ENCODE measurements around the gene STAM2. TPM values are rescaled to one million over a fixed set of nuclear protein-coding genes. Genes with fewer than 3 reads are reported as not detected.
"Not testable (repeated sequence)": the region's sequence is repeated elsewhere in the genome, so short reads cannot be mapped to it uniquely, and the experiment has no call there.

The STAM2 gene
- 18.1 and 26.7 TPM in 2 replicates for total RNA-seq

DNA sequence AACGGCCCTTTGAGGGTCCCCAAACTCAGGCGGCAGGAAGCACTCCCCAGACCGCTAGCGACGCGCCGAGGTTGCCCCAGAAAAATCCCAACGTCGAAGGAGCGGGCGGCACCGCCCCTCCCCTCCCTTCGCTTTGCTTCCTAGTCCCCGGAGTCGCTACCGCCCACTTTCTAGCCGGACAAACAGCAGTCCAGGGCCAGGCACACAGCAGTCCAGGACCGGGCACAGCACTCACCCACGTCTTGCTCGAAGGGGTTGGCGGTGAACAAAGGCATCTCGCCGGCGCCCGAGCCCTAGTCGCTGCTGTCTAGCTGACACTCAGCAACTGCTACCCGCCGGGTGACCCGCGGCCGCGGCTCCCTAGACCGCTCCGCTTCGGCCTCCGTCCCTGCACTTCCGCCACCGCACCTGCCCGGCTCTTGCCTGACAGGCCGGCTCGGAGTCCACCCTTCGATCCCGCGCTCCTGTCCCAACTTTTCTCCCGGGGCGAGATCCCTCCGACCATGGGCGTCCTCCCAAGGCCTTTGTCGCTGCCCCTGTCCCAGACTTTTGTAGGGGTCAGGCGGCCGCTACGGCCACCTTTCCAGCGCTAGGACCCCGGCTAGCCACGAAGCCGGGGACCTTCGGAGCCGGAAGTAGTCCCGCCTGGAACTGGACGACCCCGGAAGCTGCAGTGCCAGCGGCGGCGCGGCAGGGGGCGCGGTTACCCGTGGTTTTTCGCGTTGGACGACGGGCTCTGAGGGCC is at the start of gene STAM2:
Gene STAM2, minus strand, starts transcription at position 396 of the 745 bp plus-strand sequence. Its CDS starts 121 bp downstream, at position 275.
- DNase-seq (ENCODE audit: low read depth, low spot score), result peak; percentile 67

DNA sequence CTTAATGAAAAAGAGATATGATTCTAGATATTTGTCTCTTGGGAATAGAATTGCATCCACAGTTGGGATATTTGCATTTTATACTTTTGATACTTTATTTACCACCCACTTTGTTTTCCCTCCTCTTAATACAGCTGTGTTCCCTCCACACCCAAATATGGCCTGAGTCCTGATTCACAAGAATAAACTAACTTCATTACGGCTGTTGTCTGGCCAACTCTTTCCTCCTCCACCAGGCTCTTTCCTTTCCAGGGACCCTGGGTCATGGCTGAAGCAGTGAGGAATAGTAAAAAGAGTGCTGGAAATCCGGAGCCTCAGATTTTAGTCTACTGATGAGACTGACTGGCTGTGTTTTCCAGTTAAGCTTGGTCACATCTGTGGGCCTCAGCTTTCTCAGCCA is 48.4 kb upstream of the STAM2 start:
- DNase-seq (ENCODE audit: low read depth, low spot score), result no peak

GRCh38 chr2:152222975-152223637 is 47.5 kb upstream of the STAM2 start:
- DNase-seq (ENCODE audit: low read depth, low spot score), result no peak

DNA sequence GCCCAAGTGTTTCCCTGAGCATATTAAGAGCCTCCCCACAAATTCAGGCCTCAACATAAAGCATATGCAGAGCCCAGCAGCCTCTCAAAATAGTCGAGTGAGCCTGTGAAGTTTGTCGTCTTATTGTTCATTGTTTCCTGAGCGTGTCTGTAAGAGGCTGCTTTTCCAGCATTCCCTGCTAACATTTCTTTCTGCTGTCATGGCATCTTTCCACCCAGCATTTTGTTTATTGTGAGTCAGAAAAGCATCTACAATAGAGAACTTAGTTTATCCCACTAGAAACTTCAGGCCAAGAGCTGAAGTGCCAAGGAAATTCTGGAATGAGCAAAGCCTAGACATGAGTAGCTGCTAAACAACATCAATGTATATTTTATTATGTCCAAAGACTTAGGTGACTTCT is 46.3 kb upstream of the STAM2 start:
- no peak for DNase-seq (ENCODE audit: low read depth, low spot score)

DNA sequence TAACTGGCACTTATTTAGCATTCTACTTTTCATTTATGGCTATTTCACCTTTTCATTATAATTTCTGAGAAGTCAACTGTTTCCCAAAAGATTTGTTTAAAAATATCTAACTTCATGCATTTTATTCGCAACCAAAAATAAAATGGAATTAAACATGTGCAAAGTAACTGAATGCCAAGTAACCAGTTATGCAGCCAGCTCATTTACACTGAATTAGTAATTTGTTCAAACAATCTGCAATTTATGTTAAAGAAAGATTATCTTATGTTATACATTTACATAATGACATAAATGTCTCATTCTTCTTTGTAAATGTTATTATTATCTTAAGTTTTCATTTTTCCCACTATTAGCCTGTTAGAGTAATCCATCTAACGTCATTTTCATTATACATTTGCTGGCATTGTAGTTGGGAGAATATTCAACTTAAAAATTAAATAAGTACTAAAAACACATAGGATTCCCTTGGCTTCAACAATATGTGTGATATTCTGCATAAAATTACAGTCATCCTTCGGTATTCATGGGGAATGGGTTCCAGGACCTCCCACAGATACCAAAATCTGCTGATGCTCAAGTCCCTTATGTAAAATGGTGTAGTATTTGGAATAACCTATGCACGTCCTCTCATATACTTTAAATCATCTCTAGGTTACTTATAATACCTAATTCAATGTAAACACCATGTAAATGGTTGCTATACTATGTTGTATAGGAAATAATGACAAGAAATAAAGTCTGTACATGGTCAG is 43.7 kb upstream of the STAM2 start:
- DNase-seq (ENCODE audit: low read depth, low spot score), result no peak

GRCh38 chr2:152201466-152201830 is 25.9 kb upstream of the STAM2 start:
- DNase-seq (ENCODE audit: low read depth, low spot score), result no peak

DNA sequence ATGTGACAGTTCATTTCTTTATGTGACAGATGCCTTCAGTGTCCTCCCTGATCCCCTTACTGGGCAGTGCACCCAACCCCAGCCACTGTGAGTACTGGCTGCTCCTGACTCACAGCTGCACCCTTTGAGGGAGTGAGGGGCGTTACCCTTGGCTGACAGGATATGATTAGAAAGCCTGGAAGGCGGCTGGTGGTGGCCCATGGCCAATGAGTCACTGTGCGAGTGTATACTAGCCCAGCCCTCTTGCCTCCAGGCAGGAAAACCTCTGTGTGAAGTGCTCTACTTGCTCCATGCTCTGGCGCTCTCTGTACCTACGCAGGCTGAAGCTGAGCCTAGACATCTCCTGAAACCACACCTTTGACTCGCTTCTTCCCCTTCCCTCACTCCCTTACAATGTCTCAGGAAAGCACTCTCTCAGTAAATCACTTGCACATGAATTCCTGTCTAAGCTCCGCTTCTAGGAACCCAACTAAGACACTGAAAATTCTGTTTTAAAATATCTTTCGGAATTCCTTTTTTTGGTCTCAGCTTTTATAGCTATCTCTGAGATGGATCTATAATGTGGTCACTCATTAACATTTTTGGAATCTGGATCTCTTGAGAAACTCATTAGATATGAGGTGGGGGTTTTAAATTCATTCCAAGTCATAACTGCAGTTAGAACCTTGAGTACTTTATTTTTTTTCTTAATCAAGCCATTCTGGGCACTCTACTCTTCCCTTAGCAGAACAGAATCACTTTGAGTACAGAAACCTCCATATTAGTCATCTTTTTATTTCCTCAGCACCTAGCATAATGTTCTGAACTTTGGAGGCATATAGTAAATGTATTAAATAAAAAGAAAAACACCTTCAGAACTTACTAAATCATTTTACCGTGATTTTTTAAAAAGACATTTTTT is 25.3 kb upstream of the STAM2 start:
- peak; percentile 87 for DNase-seq (ENCODE audit: low read depth, low spot score)

GRCh38 chr2:152200101-152200500 is 24.5 kb upstream of the STAM2 start:
- no peak for DNase-seq (ENCODE audit: low read depth, low spot score)

DNA sequence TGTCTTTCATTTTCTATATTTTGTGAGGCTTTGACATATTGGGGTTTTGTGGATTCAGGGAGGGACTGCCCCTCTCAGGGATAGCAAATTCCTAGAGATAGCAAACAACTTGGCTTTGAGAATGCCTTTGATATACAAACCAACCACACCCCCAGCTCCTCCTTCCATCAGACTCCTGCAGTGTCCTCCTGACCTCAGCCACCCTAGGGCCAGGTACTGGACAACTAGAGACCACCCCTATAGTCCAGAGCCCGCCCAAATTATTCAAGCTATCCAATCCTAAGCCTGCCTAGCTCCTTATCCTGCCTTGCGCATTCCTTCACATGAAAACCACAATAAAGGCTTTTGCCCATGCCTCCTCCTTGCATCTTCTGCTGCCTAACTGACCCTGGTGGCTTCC is 22.9 kb upstream of the STAM2 start:
- no peak for DNase-seq (ENCODE audit: low read depth, low spot score)

DNA sequence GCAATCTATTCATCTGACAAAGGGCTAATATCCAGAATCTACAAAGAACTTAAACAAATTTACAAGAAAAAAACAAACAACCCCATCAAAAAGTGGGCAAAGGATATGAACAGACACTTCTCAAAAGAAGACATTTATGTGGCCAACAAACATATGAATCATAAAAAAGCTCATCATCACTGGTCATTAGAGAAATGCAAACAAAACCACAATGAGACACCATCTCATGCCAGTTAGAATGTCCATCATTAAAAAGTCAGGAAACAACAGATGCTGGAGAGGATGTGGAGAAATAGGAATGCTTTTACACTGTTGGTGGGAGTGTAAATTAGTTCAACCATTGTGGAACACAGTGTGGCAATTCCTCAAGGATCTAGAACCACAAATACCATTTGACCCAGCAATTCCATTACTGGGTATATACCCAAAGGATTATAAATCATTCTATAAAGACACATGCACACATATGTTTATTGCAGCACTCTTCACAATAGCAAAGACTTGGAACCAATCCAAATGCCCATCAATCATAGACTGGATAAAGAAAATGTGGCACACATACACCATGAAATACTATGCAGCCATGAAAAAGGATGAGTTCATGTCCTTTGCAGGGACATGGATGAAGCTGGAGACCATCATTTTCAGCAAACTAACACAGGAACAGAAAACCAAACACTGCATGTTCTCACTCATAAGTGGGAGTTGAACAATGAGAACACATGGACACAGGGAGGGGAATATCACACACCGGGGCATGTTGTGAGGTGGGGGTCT is 22.1 kb upstream of the STAM2 start:
- DNase-seq (ENCODE audit: low read depth, low spot score), result not testable (repeated sequence)

- DNase-seq (ENCODE audit: low read depth, low spot score), result peak; percentile 29
Observed at GRCh38 chr2:152189622-152190495, 14.3 kb upstream of the STAM2 start.

DNA sequence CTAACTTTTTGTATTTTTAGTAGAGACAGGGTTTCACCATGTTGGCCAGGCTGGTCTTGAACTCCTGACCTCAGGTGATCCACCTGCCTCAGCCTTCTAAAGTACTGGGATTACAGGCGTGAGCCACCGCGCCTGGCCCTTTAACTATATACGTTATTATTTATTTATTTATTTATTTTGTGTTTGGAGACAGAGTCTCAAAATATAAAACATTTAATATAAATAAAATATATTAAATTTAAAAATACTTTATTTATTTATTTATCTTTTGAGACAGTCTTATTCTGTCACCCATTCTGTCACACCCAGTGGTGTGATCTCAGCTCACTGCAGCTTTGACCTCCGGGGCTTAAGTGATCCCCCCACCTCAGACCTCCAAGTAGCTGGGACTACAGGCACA is 11.2 kb upstream of the STAM2 start:
- DNase-seq (ENCODE audit: low read depth, low spot score), result not testable (repeated sequence)

DNA sequence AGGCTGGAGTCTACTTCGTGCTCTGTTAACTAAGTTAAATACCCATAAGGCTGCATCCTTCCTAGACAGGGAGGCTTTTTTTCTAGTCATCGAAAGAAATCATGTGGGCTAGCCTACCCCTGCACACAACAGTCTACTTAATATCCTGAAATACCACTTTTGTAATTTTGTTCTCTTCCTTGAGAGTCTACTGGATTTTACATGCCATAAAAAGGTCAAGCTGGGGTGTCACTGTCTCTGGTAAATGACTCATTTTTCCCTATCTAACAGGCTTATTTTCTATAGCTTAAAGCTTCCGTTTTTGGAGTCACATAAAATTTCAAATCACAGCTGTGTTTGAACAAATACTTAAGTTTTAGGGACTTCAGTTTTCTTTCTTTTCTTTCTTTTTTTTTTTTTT is 10.7 kb upstream of the STAM2 start:
- DNase-seq (ENCODE audit: low read depth, low spot score), result no peak

- DNase-seq (ENCODE audit: low read depth, low spot score), result no peak
Observed at GRCh38 chr2:152183401-152184073, 8.0 kb upstream of the STAM2 start.

- DNase-seq (ENCODE audit: low read depth, low spot score), result not testable (repeated sequence)
Observed at GRCh38 chr2:152177667-152178066, 2.1 kb upstream of the STAM2 start.

DNA sequence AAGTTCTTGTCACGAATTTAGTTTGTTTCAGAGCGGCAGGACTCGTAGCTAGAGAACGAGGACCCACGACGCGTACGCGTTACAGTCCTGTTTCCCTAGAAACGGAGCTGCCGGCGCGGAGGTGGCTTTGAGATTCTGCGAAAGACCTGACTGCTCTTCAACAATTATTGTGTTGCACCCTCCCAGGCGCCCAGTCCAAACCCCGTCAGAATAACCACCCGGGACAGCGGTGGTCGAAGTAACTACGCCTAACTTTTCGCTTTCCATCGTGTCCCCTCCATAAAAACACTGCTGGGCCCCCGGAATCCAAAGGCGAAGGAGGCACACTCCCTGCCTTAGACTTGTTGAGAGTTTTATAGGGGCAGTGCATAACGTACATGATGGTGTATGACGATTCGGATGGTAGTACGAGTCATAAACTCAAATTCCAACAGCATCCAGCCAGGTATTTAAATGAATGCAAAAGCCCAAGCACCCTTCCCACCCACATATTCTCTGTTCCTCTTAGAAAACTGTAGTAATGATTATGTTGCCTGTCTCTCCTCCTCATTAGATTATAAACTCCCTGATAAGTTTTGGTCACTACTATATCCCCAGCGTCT is 651 bp upstream of the STAM2 start:
- DNase-seq (ENCODE audit: low read depth, low spot score), result no peak

DNA sequence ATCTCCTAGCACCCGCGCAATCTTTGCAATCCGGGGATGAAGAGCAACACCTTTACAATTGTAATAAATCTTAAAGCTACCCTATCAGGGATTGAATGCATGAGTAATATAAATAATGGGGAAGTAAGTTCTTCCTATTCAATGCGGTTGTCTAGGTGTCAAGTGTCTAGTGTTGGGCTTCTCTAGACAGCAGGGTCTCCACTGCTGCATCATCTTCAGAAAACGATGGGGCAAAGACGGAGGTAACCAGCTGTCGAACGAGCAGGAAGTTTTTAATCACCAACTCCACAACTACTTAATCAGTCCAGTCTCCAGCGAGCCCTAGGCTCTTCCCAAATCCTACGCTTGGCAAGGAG is 573 bp downstream of the STAM2 start:
- no peak for DNase-seq (ENCODE audit: low read depth, low spot score)

- no peak for DNase-seq (ENCODE audit: low read depth, low spot score)
Observed at GRCh38 chr2:152174574-152174973, 989 bp downstream of the STAM2 start.

DNA sequence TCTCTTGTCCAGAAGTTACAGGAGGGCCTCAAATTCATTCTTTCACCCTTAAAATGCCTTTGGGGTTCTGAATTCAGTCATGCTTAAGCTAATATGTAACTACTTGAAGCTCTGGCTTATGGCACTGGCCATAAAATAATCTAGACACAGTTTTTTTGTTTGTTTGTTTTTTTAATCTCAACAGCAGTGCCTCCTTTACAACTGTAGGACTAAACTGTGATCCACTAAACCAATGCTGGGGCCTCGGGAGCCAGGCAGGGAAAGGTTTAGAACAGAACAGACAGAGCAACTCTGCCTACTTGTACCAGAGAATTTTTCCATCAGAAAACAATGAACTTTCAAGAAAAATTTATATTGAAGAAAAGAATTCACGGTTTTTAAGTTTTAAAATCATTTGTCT is 1.7 kb downstream of the STAM2 start:
- DNase-seq (ENCODE audit: low read depth, low spot score), result no peak

Data from pulmonary artery endothelial cell (primary cell).